Endothelial cell of umbilical vein (primary cell): ENCODE measurements around the gene CNOT11. TPM values are rescaled to one million over a fixed set of nuclear protein-coding genes. Genes with fewer than 3 reads are reported as not detected.

Experiments used
- BruUV-seq: library from RNA; stranded (reverse); fragments of 400-500 nt; replicated peaks from 2 replicates; lab custom pipeline; 2021; lab: Mats Ljungman, UMichigan
- CTCF ChIA-PET: fragments of 300-600, 350-600 bp; sonication (Branson Sonifier 250); formaldehyde crosslinking; loops from one replicate; lab custom pipeline; 2021; ENCODE audit warnings: antibody characterized with exemption, inconsistent platforms; lab: Charles Lee
- POLR2A ChIA-PET: fragments of 300-600, 350-600 bp; sonication (Branson Sonifier 250); formaldehyde crosslinking; loops from one replicate; lab custom pipeline; 2021; ENCODE audit warnings: antibody characterized with exemption, inconsistent platforms; lab: Charles Lee
- DNase-seq: peaks from one replicate; pipeline ENCODE4 v3.0.0-alpha.2; 2011; ENCODE audit warnings: low read depth, low spot score
- FAIRE-seq: peaks from 2 replicates; lab custom pipeline; 2011; peaks lifted over from hg19 to GRCh38; lab: Jason Lieb, UNC
- H2AFZ ChIP-seq: 2 replicates; pipeline ENCODE4 v1.6.0; 2012; ENCODE audit warnings: low read depth, low read length, control low read depth, inconsistent platforms
- H3K27ac ChIP-seq: 2 replicates; pipeline ENCODE4 v1.5.1; 2011; ENCODE audit warnings: low read depth, mild to moderate bottlenecking, control low read depth, low read length, moderate library complexity; ENCODE audit not compliant: insufficient read depth
- H3K27me3 ChIP-seq, 2 experiments: 2 replicates each; pipeline versions ENCODE4 v1.6.0 to v1.6.1; 2011; ENCODE audit warnings: low read length in 2 of 2, mixed read lengths in 1 of 2; ENCODE audit not compliant: control insufficient read depth in 2 of 2, insufficient read depth in 2 of 2
- H3K36me3 ChIP-seq, 2 experiments: 2 replicates in 1 of 2; 3 replicates in 1 of 2; pipeline ENCODE4 v1.5.1; 2011; ENCODE audit warnings: low read length in 2 of 2, mild to moderate bottlenecking in 1 of 2, moderate library complexity in 1 of 2; ENCODE audit not compliant: control insufficient read depth in 2 of 2, insufficient read depth in 2 of 2; ENCODE audit errors: extremely low read depth in 1 of 2
- H3K4me1 ChIP-seq: 3 replicates; pipeline ENCODE4 v1.5.1; 2011; ENCODE audit warnings: mild to moderate bottlenecking, low read length; ENCODE audit not compliant: control insufficient read depth, insufficient read depth; ENCODE audit errors: extremely low read depth
- H3K4me2 ChIP-seq: 2 replicates; pipeline ENCODE4 v1.6.1; 2011; ENCODE audit warnings: low read length, control low read depth, mixed read lengths; ENCODE audit not compliant: insufficient read depth
- H3K4me3 ChIP-seq, 3 experiments: fragments of 200-600 bp in 1 of 3; sonication (generic), shearing (Covaris generic) in 1 of 3; replicated peaks in 1 of 3; 2 replicates each; pipeline ENCODE4 v1.5.1; 2011 to 2016; ENCODE audit warnings: control low read depth in 3 of 3, low read length in 3 of 3, mild to moderate bottlenecking in 2 of 3, inconsistent platforms in 1 of 3, low read depth in 1 of 3, moderate library complexity in 1 of 3; ENCODE audit not compliant: insufficient read depth in 1 of 3
- H3K79me2 ChIP-seq: 2 replicates; pipeline ENCODE4 v1.6.0; 2012; ENCODE audit warnings: low read length, inconsistent platforms; ENCODE audit not compliant: control insufficient read depth, insufficient read depth
- H3K9ac ChIP-seq: replicated peaks from 2 replicates; pipeline ENCODE3; 2011; ENCODE audit warnings: low read length, control low read depth; ENCODE audit not compliant: insufficient read depth; ENCODE audit errors: extremely low read depth
- H3K9me1 ChIP-seq: replicated peaks from 3 replicates; pipeline ENCODE4 v1.6.0; 2011; ENCODE audit warnings: mild to moderate bottlenecking, low read length; ENCODE audit not compliant: control insufficient read depth, insufficient read depth; ENCODE audit errors: extremely low read depth
- H3K9me3 ChIP-seq: replicated peaks from 2 replicates; pipeline ENCODE4 v1.5.1; 2012; ENCODE audit warnings: low read length, inconsistent platforms; ENCODE audit not compliant: control insufficient read depth, insufficient read depth
- H4K20me1 ChIP-seq: replicated peaks from 2 replicates; pipeline ENCODE3; 2011; ENCODE audit warnings: mild to moderate bottlenecking, low read length; ENCODE audit not compliant: control insufficient read depth, insufficient read depth; ENCODE audit errors: extremely low read depth
- CTCF ChIP-seq, 2 donors: IDR thresholded peaks; 1 replicate in 1 of 2; 2 replicates in 1 of 2; pipeline ENCODE4 v1.5.1; 2011; ENCODE audit warnings: low read length in 2 of 2, mild to moderate bottlenecking in 2 of 2, moderate library complexity in 2 of 2, control low read depth in 1 of 2, inconsistent platforms in 1 of 2, low read depth in 1 of 2; ENCODE audit not compliant: insufficient read depth in 1 of 2; ENCODE audit errors: extremely low read depth in 1 of 2
- EZH2 ChIP-seq: IDR thresholded peaks from 2 replicates; pipeline ENCODE4 v1.6.1; 2012; ENCODE audit warnings: borderline replicate concordance, low read depth, mild to moderate bottlenecking, moderate library complexity, low read length, inconsistent platforms; ENCODE audit not compliant: severe bottlenecking
- FOS ChIP-seq: IDR thresholded peaks from 2 replicates; pipeline ENCODE4 v1.6.1; 2011; ENCODE audit warnings: mild to moderate bottlenecking, low read length, moderate library complexity, borderline replicate concordance; ENCODE audit not compliant: insufficient read depth
- GATA2 ChIP-seq: IDR thresholded peaks from 2 replicates; pipeline ENCODE4 v1.7.0; 2011; ENCODE audit warnings: low read depth, mild to moderate bottlenecking, moderate library complexity, mixed read lengths, low read length; ENCODE audit not compliant: insufficient read length, insufficient read depth
- JUN ChIP-seq: IDR thresholded peaks from 2 replicates; pipeline ENCODE4 v1.6.1; 2011; ENCODE audit warnings: borderline replicate concordance, low read depth; ENCODE audit not compliant: insufficient read length, insufficient read depth
- MAX ChIP-seq: IDR thresholded peaks from 2 replicates; pipeline ENCODE4 v1.6.1; 2011; ENCODE audit not compliant: insufficient read depth, insufficient read length
- MYC ChIP-seq: IDR thresholded peaks from one replicate; pipeline ENCODE4 v1.6.1; 2011; ENCODE audit warnings: mild to moderate bottlenecking, low read depth, low read length
- POLR2A ChIP-seq: IDR thresholded peaks from 2 replicates; pipeline ENCODE4 v1.6.1; 2012; ENCODE audit warnings: low read depth, mild to moderate bottlenecking, control low read depth, low read length
- POLR2AphosphoS5 ChIP-seq: IDR thresholded peaks from 2 replicates; pipeline ENCODE4 v1.6.1; 2012; ENCODE audit warnings: low read depth, mild to moderate bottlenecking, control low read depth, low read length, moderate library complexity; ENCODE audit not compliant: insufficient read depth
- dilution Hi-C: fragments of 300-500 bp; cut with MboI; formaldehyde crosslinking; loops from one replicate; pipeline ENCODE4 v1.15.0; 2019; ENCODE audit warnings: low sequenced_read_pairs; ENCODE audit not compliant: extremely low pct_ligation_motif_present
- intact Hi-C: fragments of 100-400 bp; cut with micrococcal nuclease; formaldehyde crosslinking; loops from one replicate; pipeline ENCODE4 v1.10.0; 2022
- polyA plus RNA-seq, 4 experiments: library from polyadenylated mRNA; depleted of rRNA in 3 of 4; stranded (reverse) in 3 of 4; unstranded in 1 of 4; fragments of >200 nt; gene quantifications; 2 replicates each; pipeline versions ENCODE4 v1.2.1 to v1.2.3, GENCODE V29; 2011 to 2012; ENCODE audit warnings: missing spikeins in 1 of 4
- total RNA-seq: library from RNA; stranded (reverse); gene quantifications from 2 replicates; pipeline ENCODE4 v1.2.3, GENCODE V29; 2021

The CNOT11 gene
- total and polyA plus RNA-seq, 2 donors (not counting 3 experiments of a cell fraction or from before 2014, with no cell fraction given): 40.5 to 44.3 TPM

GRCh38 chr2:101306410-101306809, 53.7 kb downstream of the CNOT11 start:
- Histone ChIP-seq H3K4me3 (peak overlapping the region; percentile 68 to 84 (median 82)), H3K9me1 (no peaks in the 10 kb centered on the region), H3K27me3 (no peaks in the 10 kb centered on the region), H3K4me2 (peak overlapping the region; percentile 94), H3K79me2 (peaks cover 72% of the 10 kb centered on the region), H4K20me1 (peaks cover 6% of the 10 kb centered on the region), H3K9me3 (no peaks in the 10 kb centered on the region), H3K27ac (peak overlapping the region; percentile 83), H3K9ac (peak overlapping the region; percentile 73), H2AFZ (no peak overlapping the region), H3K36me3 (no peaks in the 10 kb centered on the region), H3K4me1 (peaks cover 23% of the 10 kb centered on the region)
- intact Hi-C loops: loop anchor here (2.0 kb wide), 1 partner anchor 54 kb away; the partner anchor contains the start of gene CNOT11
- ChIA-PET POLR2A (no interaction called here), CTCF (interaction anchor here (1.0 to 2.9 kb wide), 3 partner anchors 22 to 81 kb away, joined by 3 to 17 read pairs (median 4); no protein-coding TSS in a partner anchor)
- dilution Hi-C loops: no loop called here
- no peak for FAIRE-seq
- TF ChIP-seq FOS: no peak
- no peak for TF ChIP-seq GATA2
- no peak for TF ChIP-seq JUN
- TF ChIP-seq MAX: no peak
- no peak for TF ChIP-seq CTCF (IDR thresholded peaks at IDR 0.05; ENCODE audit: extremely low read depth in 1 of 2, insufficient read depth in 1 of 2, low read depth in 1 of 2, low read length in 2 of 2)
- TF ChIP-seq MYC: no peak
- TF ChIP-seq POLR2AphosphoS5: no peak
- TF ChIP-seq POLR2A: no peak
- no peak for TF ChIP-seq EZH2
- BruUV-seq: no TSS peak
- DNase-seq: no peak
